ENCODE measurements around the gene CBFA2T2.
A peak's percentile ranks its signal among the peaks of the same experiment; 100 is the strongest.

CBFA2T2 gene

GRCh38 chr20:33660685-33661058 lies 170.8 kb downstream of the CBFA2T2 start:
- H3K4me1 ChIP-seq, result peaks cover 0 to 22% (median 15%) of the 10 kb centered on the region in 4 donors
- peaks cover 14 to 45% (median 36%) of the 10 kb centered on the region in 3 donors for H3K36me3 ChIP-seq
- no peak for DNase-seq
- no peaks in the 10 kb centered on the region for H3K9me3 ChIP-seq
- H3K4me3 ChIP-seq, result no peak overlapping the region
- no peaks in the 10 kb centered on the region for H3K27me3 ChIP-seq
- intact Hi-C loops (cut with DNase I; ENCODE audit: low total_unique reads), result loop anchor here (5.0 to 10.0 kb wide), 3 partner anchors 98 to 206 kb away; no protein-coding TSS in a partner anchor
- no peak for TF ChIP-seq CTCF (IDR thresholded peaks at IDR 0.05)
- no peak overlapping the region for H3K27ac ChIP-seq

GRCh38 chr20:33662172-33662571 lies 172.3 kb downstream of the CBFA2T2 start, which contains the start of gene C20orf144:
Gene C20orf144 (plus strand): TSS chr20:33662327. CDS start chr20:33662346, 19 bp downstream.
- H3K9me3 ChIP-seq, result no peaks in the 10 kb centered on the region
- peaks cover 14 to 33% (median 32%) of the 10 kb centered on the region in 3 donors for H3K36me3 ChIP-seq
- no peak for DNase-seq
- H3K4me3 ChIP-seq, result peak within 1 kb of the TSS; percentile 81 to 87
- peaks cover 0 to 34% (median 24%) of the 10 kb centered on the region in 4 donors for H3K4me1 ChIP-seq
- TF ChIP-seq CTCF (IDR thresholded peaks at IDR 0.05), result no peak
- intact Hi-C loops (cut with DNase I; ENCODE audit: low total_unique reads), result loop anchor here (5.0 to 10.0 kb wide), 3 partner anchors 100 to 207 kb away; no protein-coding TSS in a partner anchor
- H3K27me3 ChIP-seq, result no peaks in the 10 kb centered on the region
- H3K27ac ChIP-seq, result peak within 1 kb of the TSS; percentile 91 to 93

DNA sequence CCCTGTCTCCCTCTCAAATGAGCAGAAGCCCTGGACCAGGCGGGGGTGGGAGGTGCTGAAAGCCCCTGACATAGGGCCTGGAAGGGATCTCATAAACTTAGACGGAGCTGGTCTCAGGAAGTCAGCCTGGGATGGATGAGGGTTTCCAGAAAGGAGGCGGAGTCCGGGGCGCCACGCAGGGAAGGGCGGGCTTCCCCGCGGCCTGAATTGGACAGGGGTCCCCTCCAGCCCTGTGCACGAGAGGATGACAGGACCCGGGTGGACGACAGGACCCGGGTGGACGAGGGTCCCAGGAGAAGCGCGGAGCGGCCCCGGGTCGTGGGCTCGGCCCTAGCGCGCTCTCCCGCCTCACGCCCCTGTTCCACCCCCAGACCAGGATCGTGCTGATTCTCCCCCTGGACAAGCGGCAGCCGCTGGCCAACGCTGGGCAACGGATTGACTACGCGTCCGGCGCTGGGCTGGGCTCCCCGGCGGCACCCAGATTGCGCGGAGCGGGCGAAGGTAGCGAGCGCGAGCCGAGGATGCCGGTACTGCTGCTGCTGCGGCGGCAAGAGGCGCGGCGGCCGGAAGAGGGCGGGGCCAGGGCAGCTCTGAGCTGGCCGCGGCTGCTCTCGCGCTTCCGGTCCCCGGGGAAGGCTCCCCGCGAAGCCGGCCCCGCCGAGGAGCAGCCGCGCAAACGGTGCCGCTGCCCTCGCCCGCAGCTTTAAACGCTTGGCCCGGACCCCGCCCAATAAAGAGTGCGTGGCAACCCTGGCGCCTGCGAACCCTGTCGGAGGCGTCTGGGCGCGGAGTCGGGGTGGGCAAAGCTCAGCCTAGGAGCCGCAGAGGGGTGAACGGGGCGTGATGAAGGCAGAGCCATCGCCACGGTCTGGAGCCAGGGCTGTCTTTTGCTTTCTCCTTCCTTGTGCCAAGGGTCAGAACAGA lies 173.5 kb downstream of the CBFA2T2 start:
- H3K27ac ChIP-seq, result peak overlapping the region; percentile 91 to 93
- intact Hi-C loops (cut with DNase I; ENCODE audit: low total_unique reads), result loop anchor here (5.0 to 10.0 kb wide), 3 partner anchors 101 to 209 kb away; no protein-coding TSS in a partner anchor
- DNase-seq, result peak; percentile 67 to 89
- peaks cover 14 to 21% (median 19%) of the 10 kb centered on the region in 3 donors for H3K36me3 ChIP-seq
- peaks cover 0 to 46% (median 33%) of the 10 kb centered on the region in 4 donors for H3K4me1 ChIP-seq
- no peaks in the 10 kb centered on the region for H3K27me3 ChIP-seq
- H3K4me3 ChIP-seq, result peak overlapping the region; percentile 81 to 87
- TF ChIP-seq CTCF (IDR thresholded peaks at IDR 0.05), result peak in 1 of 2 experiments; percentile 17
- no peaks in the 10 kb centered on the region for H3K9me3 ChIP-seq

GRCh38 chr20:33664085-33664761 lies 174.3 kb downstream of the CBFA2T2 start:
- Histone ChIP-seq H3K9me3 (no peaks in the 10 kb centered on the region), H3K4me1 (peaks cover 0 to 50% (median 35%) of the 10 kb centered on the region in 4 donors), H3K36me3 (peaks cover 11 to 20% (median 13%) of the 10 kb centered on the region in 3 donors), H3K4me3 (peak overlapping the region; percentile 81 to 87), H3K27ac (peak overlapping the region; percentile 91 to 93), H3K27me3 (no peaks in the 10 kb centered on the region)
- DNase-seq, result no peak
- intact Hi-C loops (cut with DNase I; ENCODE audit: low total_unique reads), result loop anchor here (5.0 to 10.0 kb wide), 3 partner anchors 102 to 209 kb away; no protein-coding TSS in a partner anchor
- no peak for TF ChIP-seq CTCF (IDR thresholded peaks at IDR 0.05)

DNA sequence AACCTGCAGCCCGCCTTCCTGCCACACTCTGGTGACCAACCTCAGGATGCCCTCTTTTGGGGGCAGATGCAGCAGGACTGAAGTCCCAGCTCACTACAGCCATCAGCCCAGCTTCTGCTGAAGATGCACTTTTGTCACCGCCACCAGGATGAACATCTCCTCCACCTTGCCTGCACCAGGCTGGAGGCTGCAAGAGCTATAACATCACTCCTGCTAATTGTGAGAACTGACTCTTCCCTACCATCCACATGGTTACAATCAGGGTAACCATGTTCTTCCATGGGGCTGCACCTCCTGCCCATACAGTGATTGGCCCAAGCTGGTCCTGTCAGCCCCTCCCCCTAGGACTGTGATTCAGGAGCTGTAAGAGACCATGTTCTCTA lies 174.9 kb downstream of the CBFA2T2 start:
- no peak for TF ChIP-seq CTCF (IDR thresholded peaks at IDR 0.05)
- Histone ChIP-seq H3K4me3 (no peak overlapping the region), H3K36me3 (peaks cover 6 to 18% (median 8%) of the 10 kb centered on the region in 3 donors), H3K27me3 (no peaks in the 10 kb centered on the region), H3K4me1 (peaks cover 0 to 55% (median 37%) of the 10 kb centered on the region in 4 donors), H3K9me3 (no peaks in the 10 kb centered on the region), H3K27ac (peak overlapping the region; percentile 91 to 93)
- no peak for DNase-seq
- intact Hi-C loops (cut with DNase I; ENCODE audit: low total_unique reads), result loop anchor here (5.0 to 10.0 kb wide), 3 partner anchors 102 to 210 kb away; no protein-coding TSS in a partner anchor

All from tibial artery (tissue), 4 donors.